Loucy (cell line): ENCODE data around the gene ZNF837.

ENCODE experiments used
- EZH2phosphoT487 ChIP-seq: fragments of 200-600 bp; IDR thresholded peaks from 2 replicates; pipeline ENCODE4 v1.6.1; 2018; ENCODE audit warnings: antibody characterized with exemption, mild to moderate bottlenecking, moderate library complexity, borderline replicate concordance
- TF ChIP-seq, protein P1 (sequence below): fragments of 200-600 bp; sonication (generic); conservative IDR thresholded peaks from 2 replicates; pipeline ENCODE4 v1.5.1; 2014; ENCODE audit warnings: mild to moderate bottlenecking, antibody characterized with exemption, low read length

DNA sequence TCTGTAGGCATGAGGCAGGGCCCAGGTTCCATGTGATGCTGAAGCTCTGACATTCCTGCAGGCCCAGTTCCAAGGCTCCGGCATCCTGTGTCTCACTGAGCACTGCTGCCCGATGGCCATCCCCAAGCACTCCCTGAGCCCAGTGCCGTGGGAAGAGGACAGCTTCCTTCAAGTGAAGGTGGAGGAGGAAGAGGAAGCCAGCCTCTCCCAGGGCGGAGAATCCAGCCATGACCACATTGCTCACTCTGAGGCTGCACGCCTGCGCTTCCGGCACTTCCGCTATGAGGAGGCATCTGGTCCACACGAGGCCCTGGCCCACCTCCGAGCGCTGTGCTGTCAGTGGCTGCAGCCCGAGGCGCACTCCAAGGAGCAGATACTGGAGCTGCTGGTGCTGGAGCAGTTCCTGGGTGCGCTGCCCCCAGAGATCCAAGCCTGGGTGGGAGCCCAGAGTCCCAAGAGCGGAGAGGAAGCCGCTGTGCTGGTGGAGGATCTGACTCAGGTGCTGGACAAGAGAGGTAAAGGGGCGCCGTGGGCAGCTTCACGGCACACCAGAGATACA is 46.1 kb downstream of the ZNF837 start:
- TF ChIP-seq, protein P1, sequence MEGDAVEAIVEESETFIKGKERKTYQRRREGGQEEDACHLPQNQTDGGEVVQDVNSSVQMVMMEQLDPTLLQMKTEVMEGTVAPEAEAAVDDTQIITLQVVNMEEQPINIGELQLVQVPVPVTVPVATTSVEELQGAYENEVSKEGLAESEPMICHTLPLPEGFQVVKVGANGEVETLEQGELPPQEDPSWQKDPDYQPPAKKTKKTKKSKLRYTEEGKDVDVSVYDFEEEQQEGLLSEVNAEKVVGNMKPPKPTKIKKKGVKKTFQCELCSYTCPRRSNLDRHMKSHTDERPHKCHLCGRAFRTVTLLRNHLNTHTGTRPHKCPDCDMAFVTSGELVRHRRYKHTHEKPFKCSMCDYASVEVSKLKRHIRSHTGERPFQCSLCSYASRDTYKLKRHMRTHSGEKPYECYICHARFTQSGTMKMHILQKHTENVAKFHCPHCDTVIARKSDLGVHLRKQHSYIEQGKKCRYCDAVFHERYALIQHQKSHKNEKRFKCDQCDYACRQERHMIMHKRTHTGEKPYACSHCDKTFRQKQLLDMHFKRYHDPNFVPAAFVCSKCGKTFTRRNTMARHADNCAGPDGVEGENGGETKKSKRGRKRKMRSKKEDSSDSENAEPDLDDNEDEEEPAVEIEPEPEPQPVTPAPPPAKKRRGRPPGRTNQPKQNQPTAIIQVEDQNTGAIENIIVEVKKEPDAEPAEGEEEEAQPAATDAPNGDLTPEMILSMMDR = no peak
- no peak for TF ChIP-seq EZH2phosphoT487
